ENCODE data around the gene NIBAN1. TPM values are rescaled to one million over a fixed set of nuclear protein-coding genes. Genes with fewer than 3 reads are reported as not detected.

The NIBAN1 gene
- total and polyA plus RNA-seq, 9 of the 15 experiments (the other 6 are each of a cell fraction or from before 2014, with no cell fraction given) = 1.5 to 26.6 (median 16.2) TPM

GRCh38 chr1:184973272-184974055 is 844 bp downstream of the NIBAN1 start:
- H3K9me1 ChIP-seq (ENCODE audit: control insufficient read depth, insufficient read depth, low read length) = no peaks in the 10 kb centered on the region
- H4K20me1 ChIP-seq (replicated peaks; ENCODE audit: control insufficient read depth, insufficient read depth, low read length) = no peaks in the 10 kb centered on the region
- H3K36me3 ChIP-seq (ENCODE audit: control insufficient read depth, insufficient read depth, low read length) = no peaks in the 10 kb centered on the region
- ATAC-seq (peak; percentile 83), DNase-seq (ENCODE audit: extremely low read depth in 1 of 4, low spot score in 3 of 4) (peak in 3 of 4 experiments; percentile 28 to 79 (median 66)), FAIRE-seq (peak; percentile 77)
- H3K4me1 ChIP-seq (replicated peaks in 1 of 2; ENCODE audit: control insufficient read depth in 2 of 2, insufficient read depth in 2 of 2, low read length in 2 of 2) = peaks cover 13 to 18% of the 10 kb centered on the region in 2 experiments; a peak in 4 of 5 replicates
- H3K27me3 ChIP-seq (ENCODE audit: control insufficient read depth in 2 of 2, insufficient read depth in 2 of 2, low read length in 2 of 2) = no peaks in the 10 kb centered on the region
- H3K9me3 ChIP-seq (replicated peaks; ENCODE audit: control insufficient read depth, insufficient read depth, low read depth, low read length) = no peaks in the 10 kb centered on the region
- peaks cover 45% of the 10 kb centered on the region for H3K79me2 ChIP-seq (ENCODE audit: control insufficient read depth, insufficient read depth, low read length)
- BruUV-seq (replicated peaks) = TSS peak; percentile 89
- under 1% methylated on average over 33 of the region's 39 CpGs for WGBS (ENCODE audit: insufficient coverage, low coverage, missing lambda C conversion rate)
- ChIA-PET CTCF (ENCODE audit: low intra/inter-chr PET ratio) (no interaction called here), POLR2A (interaction anchor here (0.6 to 8.3 kb wide), 41 partner anchors 9 to 603 kb away, joined by 3 to 63 read pairs (median 4); partner anchors contain the start of genes EDEM3, IVNS1ABP and SWT1)
- peak overlapping the region; percentile 95 for H2AFZ ChIP-seq (ENCODE audit: low read depth, low read length)
- peak overlapping the region; percentile 75 for H3K4me3 ChIP-seq
- peak overlapping the region; percentile 96 for H3K9ac ChIP-seq (ENCODE audit: insufficient read depth in 1 of 2, low read depth in 2 of 2, low read length in 2 of 2)
- H3K27ac ChIP-seq (ENCODE audit: extremely low read depth, low read depth, low read length) = peak overlapping the region; percentile 92
- intact Hi-C loops (cut with micrococcal nuclease) = loop anchor here (2.0 kb wide), 2 partner anchors 45 to 219 kb away; partner anchors contain the start of gene EDEM3
- peak overlapping the region; percentile 97 for H3K4me2 ChIP-seq (ENCODE audit: insufficient read depth, low read length)
- in situ Hi-C loops (cut with MboI) = no loop called here
- TF ChIP-seq ATF7 (IDR thresholded peaks at IDR 0.05) (peak; percentile 92), ZNF584 (CRISPR knock-in tag; IDR thresholded peaks at IDR 0.05; ENCODE audit: low read depth) (no peak), GTF2A2 (tag; IDR thresholded peaks at IDR 0.05) (no peak), ZNF24 (IDR thresholded peaks at IDR 0.05) (no peak), ASH1L (IDR thresholded peaks at IDR 0.05; ENCODE audit: borderline replicate concordance, low read depth, partially characterized antibody) (no peak), CUX1 (CRISPR knock-in tag; IDR thresholded peaks at IDR 0.05) (no peak), SMAD2 (IDR thresholded peaks at IDR 0.05; ENCODE audit: low read depth, low read length) (no peak), FOXJ2 (tag; IDR thresholded peaks at IDR 0.05) (no peak; the same call in none of the 2 replicates), TAF9B (IDR thresholded peaks at IDR 0.05; ENCODE audit: partially characterized antibody) (peak; percentile 55), FOXK1 (CRISPR knock-in tag; IDR thresholded peaks at IDR 0.05; ENCODE audit: borderline replicate concordance) (peak; percentile 57; the same call in 1 of the 2 replicates), ZBED1 (IDR thresholded peaks at IDR 0.05) (no peak), OTX1 (CRISPR knock-in tag; IDR thresholded peaks at IDR 0.05) (peak; percentile 67; the same call in 1 of the 2 replicates), KDM2B (CRISPR knock-in tag; IDR thresholded peaks at IDR 0.05) (no peak), PTTG1 (tag; IDR thresholded peaks at IDR 0.05; ENCODE audit: low read depth) (no peak), TCF7L2 (IDR thresholded peaks at IDR 0.05; ENCODE audit: low read depth, low read length) (no peak), NKRF (IDR thresholded peaks at IDR 0.05; ENCODE audit: borderline replicate concordance) (0 out of 2 replicates have a peak, but pooled peaks have one; percentile 47)

Data from K562 (cell line).